K562 (cell line): Measurements from ENCODE around the gene VPS13C. TPM values are rescaled to one million over a fixed set of nuclear protein-coding genes. Genes with fewer than 3 reads are reported as not detected.
A peak's percentile ranks its signal among the peaks of the same experiment; 100 is the strongest.

Experiments
- ARHGAP35 ChIP-seq: fragments of 450-650 bp; IDR thresholded peaks from 2 replicates; pipeline ENCODE4 v1.6.1; 2018; ENCODE audit not compliant: partially characterized antibody
- ARID2 ChIP-seq: fragments of 450-650 bp; IDR thresholded peaks from 2 replicates; pipeline ENCODE4 v1.6.1; 2017; ENCODE audit warnings: antibody characterized with exemption, mild to moderate bottlenecking
- CAMTA2 ChIP-seq: fragments of 250-450 bp; sonication (Bioruptor Pico); conservative IDR thresholded peaks from 2 replicates; pipeline ENCODE4 v1.5.1; 2022
- CBX3 ChIP-seq, 2 experiments: IDR thresholded peaks; 1 replicate in 1 of 2; 2 replicates in 1 of 2; pipeline ENCODE4 v1.6.1; 2012; ENCODE audit warnings: inconsistent platforms in 2 of 2, low read length in 2 of 2, borderline replicate concordance in 1 of 2, control low read depth in 1 of 2
- DDX20 ChIP-seq: fragments of 450-650 bp; IDR thresholded peaks from 2 replicates; pipeline ENCODE4 v1.6.1; 2016; ENCODE audit warnings: missing genetic modification characterization, low read depth, mild to moderate bottlenecking, missing compliant biosample characterization, moderate library complexity
- FOXA1 ChIP-seq: fragments of 450-650 bp; IDR thresholded peaks from 2 replicates; pipeline ENCODE4 v1.6.1; 2016; ENCODE audit warnings: mild to moderate bottlenecking, borderline replicate concordance
- GABPB1 ChIP-seq: sonication (generic); formaldehyde crosslinking; IDR thresholded peaks from 2 replicates; pipeline ENCODE4 v1.8.0; 2022; ENCODE audit warnings: mild to moderate bottlenecking, missing genetic modification reagents
- HDGF ChIP-seq: fragments of 450-650 bp; IDR thresholded peaks from 2 replicates; pipeline ENCODE4 v1.6.1; 2016
- HNRNPL ChIP-seq: fragments of 200-400 bp; formaldehyde crosslinking; IDR thresholded peaks from 2 replicates; pipeline ENCODE4 v1.6.1; 2017; ENCODE audit warnings: low read depth, mild to moderate bottlenecking, low read length
- MCM5 ChIP-seq: fragments of 450-650 bp; IDR thresholded peaks from 2 replicates; pipeline ENCODE4 v1.6.1; 2016; ENCODE audit warnings: low read depth
- MLX ChIP-seq, 2 experiments: fragments of 450-650 bp in 1 of 2; sonication (generic) in 1 of 2; formaldehyde crosslinking; conservative IDR thresholded peaks; 2 replicates each; pipeline versions ENCODE4 v1.4.0 to v1.8.1; 2020 to 2022; ENCODE audit warnings: mild to moderate bottlenecking in 1 of 2, missing genetic modification reagents in 1 of 2
- MYBL2 ChIP-seq, 2 experiments: fragments of 450-650 bp in 1 of 2; sonication (generic) in 1 of 2; formaldehyde crosslinking in 1 of 2; IDR thresholded peaks; 2 replicates each; pipeline versions ENCODE4 v1.6.1 to v1.8.1; 2017 to 2022; ENCODE audit warnings: borderline replicate concordance in 1 of 2, inconsistent platforms in 1 of 2, low read depth in 1 of 2, mild to moderate bottlenecking in 1 of 2, missing genetic modification reagents in 1 of 2, moderate library complexity in 1 of 2
- NEUROD1 ChIP-seq: fragments of 150-350 bp; IDR thresholded peaks from 2 replicates; pipeline ENCODE4 v1.6.1; 2014; ENCODE audit warnings: borderline replicate concordance, low read length, low read depth; ENCODE audit not compliant: partially characterized antibody
- NFIX ChIP-seq: fragments of 250-450 bp; sonication (Bioruptor Pico); IDR thresholded peaks from 2 replicates; pipeline ENCODE4 v1.4.0; 2020; ENCODE audit warnings: low read depth, mild to moderate bottlenecking, moderate library complexity
- POLR2G ChIP-seq: fragments of 200-400 bp; formaldehyde crosslinking; IDR thresholded peaks from 2 replicates; pipeline ENCODE4 v1.6.1; 2017; ENCODE audit warnings: low read depth, mild to moderate bottlenecking, antibody characterized with exemption, low read length, moderate library complexity
- PTTG1 ChIP-seq: fragments of 450-650 bp; IDR thresholded peaks from 2 replicates; pipeline ENCODE4 v1.6.1; 2016; ENCODE audit warnings: low read depth, mild to moderate bottlenecking, missing genetic modification characterization, missing compliant biosample characterization
- RNF2 ChIP-seq: sonication (generic); IDR thresholded peaks from 2 replicates; pipeline ENCODE4 v1.6.1; 2016
- SMARCA4 ChIP-seq: fragments of 450-650 bp; IDR thresholded peaks from 2 replicates; pipeline ENCODE4 v1.6.1; 2016
- STAT5A ChIP-seq: IDR thresholded peaks from 2 replicates; pipeline ENCODE4 v1.6.1; 2012; ENCODE audit warnings: low read length, inconsistent platforms, borderline replicate concordance
- WHSC1 ChIP-seq: IDR thresholded peaks from one replicate; pipeline ENCODE4 v1.6.1; 2012; ENCODE audit warnings: low read length, control low read depth, inconsistent platforms
- ZBTB5 ChIP-seq: fragments of 450-650 bp; IDR thresholded peaks from 2 replicates; pipeline ENCODE4 v1.6.1; 2017; ENCODE audit warnings: antibody characterized with exemption
- ZBTB7A ChIP-seq: IDR thresholded peaks from 2 replicates; pipeline ENCODE4 v1.6.1; 2011; ENCODE audit warnings: low read depth, mild to moderate bottlenecking, low read length, moderate library complexity, borderline replicate concordance; ENCODE audit not compliant: control insufficient read depth
- ZNF175 ChIP-seq: fragments of 200-800 bp; sonication (Bioruptor generic); IDR thresholded peaks from 2 replicates; pipeline ENCODE4 v1.6.1; 2016; ENCODE audit warnings: low read depth, mild to moderate bottlenecking, missing genetic modification characterization, missing compliant biosample characterization
- ZNF507 ChIP-seq: conservative IDR thresholded peaks from 2 replicates; pipeline ENCODE4 v1.6.1; 2017; ENCODE audit warnings: missing genetic modification characterization, missing compliant biosample characterization
- ZNF780A ChIP-seq: fragments of 250-450 bp; sonication (Bioruptor Pico); IDR thresholded peaks from 2 replicates; pipeline ENCODE4 v1.5.0; 2021; ENCODE audit warnings: mild to moderate bottlenecking
- ZNF785 ChIP-seq: fragments of 250-450 bp; sonication (Bioruptor Pico); IDR thresholded peaks from 2 replicates; pipeline ENCODE4 v1.4.0; 2020; ENCODE audit warnings: mild to moderate bottlenecking
- polyA plus RNA-seq, 8 experiments: library from polyadenylated mRNA; depleted of rRNA in 4 of 8; stranded (reverse) in 5 of 8; unstranded in 3 of 8; fragments of >200 nt; fragmentation: Nextera tagmentation in 2 of 8; fragmentation: Illumina TruSeq in 1 of 8; extraction: Ambion mirVana in 2 of 8; extraction: Trizol in 1 of 8; gene quantifications; 2 replicates each; pipeline versions ENCODE4 v1.2.1 to v1.2.3, GENCODE V29; 2011 to 2014; ENCODE audit warnings: inconsistent platforms in 1 of 8, missing spikeins in 1 of 8
- total RNA-seq, 7 experiments: library from RNA; depleted of rRNA in 6 of 7; stranded (reverse); fragments of >200 nt in 6 of 7; fragmentation: Illumina TruSeq in 2 of 7; extraction: Trizol in 2 of 7; gene quantifications; 2 replicates each; pipeline versions ENCODE4 v1.2.1 to v1.2.3, GENCODE V29; 2011 to 2021; ENCODE audit warnings: low replicate concordance in 1 of 7
- TF ChIP-seq, protein P1 (sequence below): fragments of 450-650 bp; conservative IDR thresholded peaks from 2 replicates; pipeline ENCODE4 v1.6.1; 2016; ENCODE audit warnings: missing genetic modification characterization, low read depth, mild to moderate bottlenecking, control low read depth, missing compliant biosample characterization

Gene VPS13C
- total and polyA plus RNA-seq, 9 of the 15 experiments (the other 6 are each of a cell fraction or from before 2014, with no cell fraction given) = 5.2 to 32.3 (median 15.7) TPM

DNA sequence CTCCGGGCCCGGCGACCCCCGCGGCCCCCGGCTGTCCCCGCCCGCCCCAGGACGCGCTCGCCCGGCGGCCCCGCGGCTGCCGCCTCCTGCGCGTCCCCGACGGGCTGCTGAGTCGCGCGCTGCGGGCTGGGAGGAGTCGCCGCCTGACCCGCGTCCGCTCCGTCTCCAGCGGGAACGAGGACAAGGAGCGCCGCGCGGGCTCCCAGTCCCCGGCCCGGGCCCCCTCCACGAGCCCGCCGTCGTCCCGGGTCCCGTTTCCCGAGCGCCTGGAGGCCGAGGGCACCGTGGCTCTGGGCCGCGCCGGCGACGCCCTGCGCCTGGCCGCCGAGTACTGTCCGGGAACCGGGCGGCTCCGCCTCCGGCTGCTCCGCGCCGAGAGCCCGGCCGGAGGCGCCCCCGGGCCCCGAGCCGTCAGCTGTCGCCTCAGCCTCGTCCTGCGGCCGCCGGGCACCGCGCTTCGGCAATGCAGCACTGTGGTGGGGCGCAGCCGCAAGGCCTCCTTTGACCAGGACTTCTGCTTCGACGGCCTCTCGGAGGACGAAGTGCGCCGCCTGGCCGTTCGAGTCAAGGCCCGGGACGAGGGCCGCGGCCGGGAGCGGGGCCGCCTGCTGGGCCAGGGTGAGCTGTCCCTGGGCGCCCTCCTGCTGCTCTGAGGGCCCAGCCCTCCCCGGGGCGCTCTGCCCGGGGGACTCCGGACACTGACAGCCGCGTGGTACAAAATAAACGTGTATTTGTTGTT is 8.0 kb upstream of the VPS13C start (continued):
- TF ChIP-seq, protein P1, sequence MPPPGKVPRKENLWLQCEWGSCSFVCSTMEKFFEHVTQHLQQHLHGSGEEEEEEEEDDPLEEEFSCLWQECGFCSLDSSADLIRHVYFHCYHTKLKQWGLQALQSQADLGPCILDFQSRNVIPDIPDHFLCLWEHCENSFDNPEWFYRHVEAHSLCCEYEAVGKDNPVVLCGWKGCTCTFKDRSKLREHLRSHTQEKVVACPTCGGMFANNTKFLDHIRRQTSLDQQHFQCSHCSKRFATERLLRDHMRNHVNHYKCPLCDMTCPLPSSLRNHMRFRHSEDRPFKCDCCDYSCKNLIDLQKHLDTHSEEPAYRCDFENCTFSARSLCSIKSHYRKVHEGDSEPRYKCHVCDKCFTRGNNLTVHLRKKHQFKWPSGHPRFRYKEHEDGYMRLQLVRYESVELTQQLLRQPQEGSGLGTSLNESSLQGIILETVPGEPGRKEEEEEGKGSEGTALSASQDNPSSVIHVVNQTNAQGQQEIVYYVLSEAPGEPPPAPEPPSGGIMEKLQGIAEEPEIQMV (tag) = no peak
- TF ChIP-seq ZNF507 (tag) (no peak), CBX3 (IDR thresholded peaks at IDR 0.05; ENCODE audit: borderline replicate concordance in 1 of 2, low read length in 2 of 2) (no peak), ZBTB5 (no peak), ARHGAP35 (no peak), ZNF780A (CRISPR knock-in tag) (no peak), DDX20 (tag) (no peak), NFIX (CRISPR knock-in tag) (no peak), HDGF (no peak), HNRNPL (0 out of 2 replicates have a peak, but pooled peaks have one; percentile 27), WHSC1 (no peak), ZBTB7A (no peak), MYBL2 (IDR thresholded peaks at IDR 0.05; ENCODE audit: low read depth) (no peak), MYBL2 (CRISPR knock-in tag; IDR thresholded peaks at IDR 0.05; ENCODE audit: borderline replicate concordance) (no peak), GABPB1 (CRISPR knock-in tag) (peak; percentile 28; the same call in 1 of the 2 replicates), POLR2G (peak; percentile 52), SMARCA4 (no peak), ZNF175 (CRISPR knock-in tag) (no peak), MLX (CRISPR knock-in tag; conservative IDR thresholded peaks at IDR 0.05) (no peak), ARID2 (no peak), RNF2 (no peak), PTTG1 (tag) (no peak), FOXA1 (no peak), ZNF785 (CRISPR knock-in tag) (no peak), STAT5A (no peak), MCM5 (no peak), NEUROD1 (no peak), CAMTA2 (CRISPR knock-in tag) (no peak)
